Ovary (tissue), 1 donor: ENCODE results near the gene MRPL58.

ENCODE experiments used
- EP300 ChIP-seq: sonication (generic); formaldehyde crosslinking; IDR thresholded peaks from one replicate; pipeline ENCODE4 v1.6.1; 2017; ENCODE audit warnings: antibody characterized with exemption
- POLR2A ChIP-seq: fragments of 450-650 bp; IDR thresholded peaks from one replicate; pipeline ENCODE4 v1.6.1; 2017; ENCODE audit warnings: antibody characterized with exemption, mild to moderate bottlenecking, moderate library complexity

DNA sequence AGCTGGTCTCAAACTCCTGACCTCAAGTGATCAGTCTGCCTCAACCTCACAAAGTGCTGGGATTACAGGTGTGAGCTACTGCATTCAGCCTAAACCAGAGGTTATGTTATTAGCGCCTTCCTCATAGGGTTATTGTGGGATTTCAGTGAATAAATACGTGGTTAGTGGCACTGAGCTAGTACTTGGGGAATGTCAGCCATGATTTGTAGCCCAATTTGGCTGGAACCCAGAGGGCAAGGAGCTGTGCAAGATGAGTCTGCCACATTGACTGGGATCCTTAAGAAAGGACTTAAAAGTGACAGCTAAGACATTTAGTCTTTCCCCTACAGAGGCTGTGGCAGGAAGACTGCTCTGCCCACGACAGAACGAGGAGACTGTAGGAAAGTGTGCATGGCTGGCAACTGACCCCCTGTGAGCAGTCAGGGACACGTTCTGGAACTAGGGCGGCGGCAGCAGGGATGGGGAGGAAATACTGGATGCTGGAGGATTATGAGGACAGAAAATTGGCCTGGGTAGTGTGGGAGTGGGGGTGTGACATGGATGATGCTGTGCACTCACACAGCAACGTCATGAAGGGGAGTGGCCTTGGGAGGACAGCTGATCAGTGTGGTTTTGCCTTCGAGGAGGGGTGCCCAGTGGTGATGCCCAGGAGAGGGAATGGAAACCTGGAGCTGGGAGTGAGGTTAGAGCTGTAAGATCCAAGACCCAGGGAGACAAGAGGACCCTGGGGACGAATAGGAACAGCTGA is 19.7 kb downstream of the MRPL58 start:
- TF ChIP-seq POLR2A (no peak), EP300 (no peak)
